H1 (cell line): ENCODE measurements around the gene ADORA1. TPM values are rescaled to one million over a fixed set of nuclear protein-coding genes. Genes with fewer than 3 reads are reported as not detected.

Source experiments
- CTCF ChIA-PET: fragments of 300-600 bp; sonication (Branson Sonifier 250); formaldehyde crosslinking; loops from one replicate; lab custom pipeline; 2021; ENCODE audit not compliant: partially characterized antibody; lab: Charles Lee
- POLR2A ChIA-PET: fragments of 300-600 bp; sonication (Branson Sonifier 250); formaldehyde crosslinking; loops from one replicate; lab custom pipeline; 2021; ENCODE audit warnings: inconsistent platforms; ENCODE audit not compliant: partially characterized antibody; lab: Charles Lee
- DNase-seq, 2 experiments: peaks; one replicate each; pipeline versions ENCODE4 v3.0.0 to v3.0.0-alpha.2; 2010 to 2022; ENCODE audit warnings: low spot score in 2 of 2, low read depth in 1 of 2, mixed read lengths in 1 of 2
- FAIRE-seq: peaks from 2 replicates; lab custom pipeline; 2011; peaks lifted over from hg19 to GRCh38; lab: Jason Lieb, UNC
- H2AFZ ChIP-seq: 2 replicates; pipeline ENCODE4 v1.8.1; 2012; ENCODE audit warnings: low read length, inconsistent platforms
- H2AK5ac ChIP-seq: 2 replicates; pipeline ENCODE4 v1.6.1; 2013; ENCODE audit warnings: low read depth, low read length
- H2BK120ac ChIP-seq: replicated peaks from 2 replicates; pipeline ENCODE3; 2013; ENCODE audit warnings: low read depth, low read length, inconsistent platforms
- H2BK12ac ChIP-seq: 2 replicates; pipeline ENCODE4 v1.6.1; 2013; ENCODE audit warnings: low read depth, low read length
- H2BK15ac ChIP-seq: 2 replicates; pipeline ENCODE4 v1.6.1; 2013; ENCODE audit warnings: low read length
- H2BK20ac ChIP-seq: 2 replicates; pipeline ENCODE4 v1.6.1; 2013; ENCODE audit warnings: low read length
- H2BK5ac ChIP-seq: 2 replicates; pipeline ENCODE4 v1.6.1; 2013; ENCODE audit warnings: low read depth, low read length
- H3K14ac ChIP-seq: 2 replicates; pipeline ENCODE4 v1.6.1; 2013; ENCODE audit warnings: inconsistent platforms; ENCODE audit not compliant: insufficient read length
- H3K18ac ChIP-seq: 2 replicates; pipeline ENCODE4 v1.6.1; 2013; ENCODE audit warnings: low read length; ENCODE audit errors: extremely low read depth
- H3K23ac ChIP-seq: 2 replicates; pipeline ENCODE4 v1.6.1; 2013; ENCODE audit warnings: inconsistent platforms; ENCODE audit not compliant: insufficient read length
- H3K23me2 ChIP-seq: 2 replicates; pipeline ENCODE4 v1.6.1; 2013; ENCODE audit warnings: low read depth, low read length
- H3K27ac ChIP-seq: 2 replicates; pipeline ENCODE4 v1.6.1; 2011; ENCODE audit warnings: low read depth, low read length, inconsistent platforms
- H3K27me3 ChIP-seq, 4 experiments: replicated peaks in 1 of 4; 1 replicate in 1 of 4; 2 replicates in 3 of 4; pipeline versions ENCODE4 v1.6.1 to v1.8.1; 2011 to 2013; ENCODE audit warnings: low read length in 3 of 4, mild to moderate bottlenecking in 3 of 4, inconsistent platforms in 2 of 4, mixed read lengths in 2 of 4, moderate library complexity in 1 of 4; ENCODE audit not compliant: control insufficient read depth in 3 of 4, insufficient read depth in 3 of 4; ENCODE audit errors: extremely low read depth in 1 of 4
- H3K36me3 ChIP-seq, 4 experiments: 2 replicates each; pipeline versions ENCODE4 v1.6.1 to v1.8.1; 2011 to 2013; ENCODE audit warnings: mild to moderate bottlenecking in 4 of 4, low read length in 3 of 4, moderate library complexity in 2 of 4, control low read depth in 1 of 4, inconsistent platforms in 1 of 4; ENCODE audit not compliant: insufficient read depth in 4 of 4, control insufficient read depth in 2 of 4
- H3K4ac ChIP-seq: replicated peaks from 2 replicates; pipeline ENCODE3; 2013; ENCODE audit warnings: low read length, low read depth, mixed read lengths, inconsistent platforms; ENCODE audit not compliant: insufficient read length
- H3K4me1 ChIP-seq, 4 experiments: replicated peaks in 1 of 4; 1 replicate in 1 of 4; 2 replicates in 3 of 4; pipeline versions ENCODE4 v1.6.1 to v1.8.1; 2011 to 2013; ENCODE audit warnings: low read length in 3 of 4, inconsistent platforms in 2 of 4, mixed read lengths in 1 of 4; ENCODE audit not compliant: insufficient read depth in 4 of 4, control insufficient read depth in 3 of 4
- H3K4me2 ChIP-seq, 2 experiments: 2 replicates each; pipeline versions ENCODE4 v1.6.1 to v1.8.1; 2011 to 2013; ENCODE audit warnings: low read depth in 2 of 2, low read length in 2 of 2, control low read depth in 1 of 2, inconsistent platforms in 1 of 2, mild to moderate bottlenecking in 1 of 2; ENCODE audit not compliant: insufficient read depth in 1 of 2
- H3K4me3 ChIP-seq, 4 experiments: fragments of 200-600, 300-600 bp in 1 of 4; sonication (generic), shearing (Covaris generic), sonication (Bioruptor Twin) in 1 of 4; 2 replicates each; pipeline versions ENCODE4 v1.5.1 to v1.8.1; 2011 to 2016; ENCODE audit warnings: low read length in 4 of 4, low read depth in 3 of 4, control low read depth in 2 of 4, inconsistent platforms in 2 of 4, mild to moderate bottlenecking in 2 of 4, mixed read lengths in 1 of 4, moderate library complexity in 1 of 4; ENCODE audit not compliant: insufficient read depth in 2 of 4; ENCODE audit errors: extremely low read depth in 1 of 4
- H3K56ac ChIP-seq: replicated peaks from 2 replicates; pipeline ENCODE3; 2013; ENCODE audit warnings: low read depth, mild to moderate bottlenecking, mixed read lengths, low read length, inconsistent platforms; ENCODE audit not compliant: insufficient read length
- H3K79me1 ChIP-seq: 2 replicates; pipeline ENCODE4 v1.6.1; 2013; ENCODE audit warnings: low read depth, low read length, control low read depth
- H3K79me2 ChIP-seq, 2 experiments: 2 replicates each; pipeline versions ENCODE4 v1.6.1 to v1.8.1; 2012 to 2013; ENCODE audit warnings: low read length in 2 of 2, mild to moderate bottlenecking in 2 of 2, inconsistent platforms in 1 of 2; ENCODE audit not compliant: insufficient read depth in 2 of 2, control insufficient read depth in 1 of 2
- H3K9ac ChIP-seq, 4 experiments: replicated peaks in 1 of 4; 1 replicate in 1 of 4; 2 replicates in 3 of 4; pipeline versions ENCODE4 v1.6.1 to v1.8.1; 2011 to 2013; ENCODE audit warnings: low read depth in 3 of 4, low read length in 3 of 4, control low read depth in 2 of 4, mild to moderate bottlenecking in 2 of 4, moderate library complexity in 2 of 4, inconsistent platforms in 1 of 4; ENCODE audit errors: extremely low read depth in 1 of 4
- H3K9me3 ChIP-seq, 2 experiments: 2 replicates each; pipeline versions ENCODE4 v1.6.1 to v1.8.1; 2012 to 2013; ENCODE audit warnings: mild to moderate bottlenecking in 2 of 2, moderate library complexity in 2 of 2, control low read depth in 1 of 2, inconsistent platforms in 1 of 2, low read depth in 1 of 2, low read length in 1 of 2, mixed read lengths in 1 of 2; ENCODE audit not compliant: insufficient read depth in 2 of 2
- H4K20me1 ChIP-seq, 2 experiments: replicated peaks in 1 of 2; 2 replicates each; pipeline versions ENCODE3 to v1.8.1; 2011 to 2013; ENCODE audit warnings: inconsistent platforms in 2 of 2, low read length in 2 of 2, mild to moderate bottlenecking in 1 of 2; ENCODE audit not compliant: insufficient read depth in 2 of 2, control insufficient read depth in 1 of 2
- H4K5ac ChIP-seq: 2 replicates; pipeline ENCODE4 v1.6.1; 2013; ENCODE audit warnings: low read length, low read depth, mixed read lengths, inconsistent platforms; ENCODE audit not compliant: insufficient read length
- H4K8ac ChIP-seq: 2 replicates; pipeline ENCODE4 v1.8.0; 2013; ENCODE audit warnings: mild to moderate bottlenecking, moderate library complexity, low read length, inconsistent platforms; ENCODE audit not compliant: insufficient read depth; ENCODE audit errors: extremely low read depth
- H4K91ac ChIP-seq: replicated peaks from 2 replicates; pipeline ENCODE3; 2013; ENCODE audit warnings: low read length, mixed read lengths, inconsistent platforms; ENCODE audit not compliant: insufficient read length
- CTCF ChIP-seq, 3 experiments: IDR thresholded peaks; 1 replicate in 2 of 3; 2 replicates in 1 of 3; pipeline versions ENCODE4 v1.5.1 to v1.6.1; 2011; ENCODE audit warnings: low read length in 3 of 3, mild to moderate bottlenecking in 3 of 3, inconsistent platforms in 2 of 3, low read depth in 1 of 3, moderate library complexity in 1 of 3; ENCODE audit not compliant: insufficient read depth in 1 of 3; ENCODE audit errors: control extremely low read depth in 1 of 3
- EGR1 ChIP-seq: IDR thresholded peaks from 2 replicates; pipeline ENCODE4 v1.6.1; 2011; ENCODE audit warnings: low read depth, low read length, borderline replicate concordance
- EP300 ChIP-seq, 2 experiments: IDR thresholded peaks; 1 replicate in 1 of 2; 2 replicates in 1 of 2; pipeline ENCODE4 v1.6.1; 2011 to 2012; ENCODE audit warnings: low read depth in 2 of 2, low read length in 2 of 2, mild to moderate bottlenecking in 2 of 2, borderline replicate concordance in 1 of 2, inconsistent platforms in 1 of 2, moderate library complexity in 1 of 2
- KDM1A ChIP-seq: fragments of 200-600, 300-600 bp; sonication (generic); IDR thresholded peaks from 2 replicates; pipeline ENCODE4 v1.7.1; 2016; ENCODE audit warnings: mild to moderate bottlenecking, low read length, borderline replicate concordance
- RBBP5 ChIP-seq: IDR thresholded peaks from 2 replicates; pipeline ENCODE4 v1.7.1; 2012; ENCODE audit warnings: low read depth, mild to moderate bottlenecking, inconsistent platforms, low read length, moderate library complexity, borderline replicate concordance
- TBP ChIP-seq: IDR thresholded peaks from 2 replicates; pipeline ENCODE4 v1.6.1; 2011; ENCODE audit warnings: low read depth, low read length, improper control_type of control experiment
- WGBS, 2 experiments: shearing (Covaris generic) in 1 of 2; methylation state at CpG; one replicate each; pipeline versions ENCODE4 v1.1.6 to v1.1.7; 2013 to 2015; ENCODE audit warnings: low lambda C conversion rate in 2 of 2, mixed read lengths in 2 of 2, inconsistent platforms in 1 of 2, low coverage in 1 of 2, missing lambda C conversion rate in 1 of 2; ENCODE audit not compliant: insufficient replicate concordance in 2 of 2, insufficient coverage in 1 of 2, insufficient read length in 1 of 2; ENCODE audit errors: extremely low coverage in 1 of 2, missing lambda C conversion rate in 1 of 2; 5-methylcytosine and 5-hydroxymethylcytosine counted together
- polyA plus RNA-seq, 7 experiments: library from polyadenylated mRNA; depleted of rRNA in 3 of 7; stranded (reverse) in 5 of 7; unstranded in 2 of 7; fragments of >200 nt in 5 of 7; fragments of 200-250 nt in 2 of 7; gene quantifications; 1 replicate in 5 of 7; 2 replicates in 1 of 7; 4 replicates in 1 of 7; pipeline versions ENCODE4 v1.2.1 to v1.2.3, GENCODE V29; 2011 to 2013; ENCODE audit warnings: missing spikeins in 2 of 7, mixed read lengths in 2 of 7
- total RNA-seq: library from RNA; stranded (reverse); fragmentation: NEBNext Ultra II Directional; extraction: Animal tissue kit (Norgen Biotek cat#: 25700); gene quantifications from 2 replicates; pipeline ENCODE4 v1.2.1, GENCODE V29; 2021

ADORA1 gene
- total and polyA plus RNA-seq, 2 of the 8 experiments (the other 6 are each of a cell fraction or from before 2014, with no cell fraction given): 3.3 to 6.7 TPM

GRCh38 chr1:203095061-203095690 is 32.4 kb upstream of the ADORA1 start:
- H4K20me1 ChIP-seq: no peaks in the 10 kb centered on the region
- no peak overlapping the region for H3K9ac ChIP-seq
- no peak overlapping the region for H3K4me2 ChIP-seq
- H2BK12ac ChIP-seq: no peak overlapping the region
- CTCF ChIA-PET: interaction anchor here (1.1 to 8.3 kb wide), 5 partner anchors 10 to 122 kb away, joined by 3 to 89 read pairs (median 4); partner anchors contain the start of gene MYOG
- H3K27ac ChIP-seq: no peak overlapping the region
- no peak overlapping the region for H3K56ac ChIP-seq
- H3K14ac ChIP-seq: no peak overlapping the region
- FAIRE-seq: no peak
- no peak overlapping the region for H2BK15ac ChIP-seq
- 71% methylated on average over 1 of the region's 1 CpG; no CpG with 5 or more reads in 1 of the 2 experiments for WGBS, 2 experiments
- TF ChIP-seq CTCF (IDR thresholded peaks at IDR 0.05; ENCODE audit: control extremely low read depth in 1 of 3, insufficient read depth in 1 of 3, low read depth in 1 of 3, low read length in 3 of 3) (no peak), RBBP5 (no peak), EGR1 (no peak), KDM1A (no peak), TBP (no peak), EP300 (IDR thresholded peaks at IDR 0.05; ENCODE audit: borderline replicate concordance in 1 of 2, low read depth in 2 of 2, low read length in 2 of 2) (no peak)
- TF ChIP-seq, all 59 proteins: peak for 0
- Histone ChIP-seq H4K91ac (no peak overlapping the region), H2BK5ac (no peak overlapping the region), H3K4ac (no peak overlapping the region), H3K18ac (no peak overlapping the region), H3K79me2 (no peaks in the 10 kb centered on the region), H2AFZ (no peak overlapping the region), H3K27me3 (peaks cover 0 to 4% (median 0%) of the 10 kb centered on the region in 4 experiments; a peak in 1 of 7 replicates), H4K8ac (no peak overlapping the region), H4K5ac (no peak overlapping the region), H3K9me3 (peaks cover 3 to 16% of the 10 kb centered on the region in 2 experiments; a peak in 2 of 4 replicates), H3K4me1 (no peaks in the 10 kb centered on the region), H3K79me1 (no peaks in the 10 kb centered on the region), H3K23ac (no peak overlapping the region), H2BK20ac (no peak overlapping the region), H2AK5ac (no peak overlapping the region), H3K36me3 (no peaks in the 10 kb centered on the region), H3K23me2 (peaks cover 1% of the 10 kb centered on the region; the same call in 1 of the 2 replicates), H2BK120ac (no peak overlapping the region), H3K4me3 (no peak overlapping the region)
- POLR2A ChIA-PET: no interaction called here
- DNase-seq: no peak
